Measurements from ENCODE around the gene MYO15B.

DNA sequence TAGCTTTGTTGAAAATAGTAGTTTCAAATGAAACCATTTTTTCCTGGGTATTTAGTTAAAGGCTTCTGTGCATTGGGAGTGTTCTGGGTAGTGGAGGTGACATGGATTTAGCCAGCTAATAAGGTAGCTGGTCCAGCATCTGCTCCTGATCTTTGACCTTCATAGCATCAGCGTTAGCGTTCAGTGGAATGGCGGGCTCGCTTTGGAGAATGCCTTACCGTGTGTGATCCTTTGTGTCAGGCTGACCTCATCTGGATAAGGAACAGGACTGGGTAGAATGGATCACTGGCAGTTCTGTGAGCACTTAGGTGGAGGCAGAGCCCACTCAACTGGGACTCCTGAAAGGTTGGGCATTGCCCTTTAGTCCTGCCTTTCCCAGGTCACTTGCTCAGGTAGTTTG lies 83.3 kb downstream of the MYO15B start:
- no peak for TF ChIP-seq POLR2A (IDR thresholded peaks at IDR 0.05; ENCODE audit: low read depth, low read length)
- TF ChIP-seq, protein P1, sequence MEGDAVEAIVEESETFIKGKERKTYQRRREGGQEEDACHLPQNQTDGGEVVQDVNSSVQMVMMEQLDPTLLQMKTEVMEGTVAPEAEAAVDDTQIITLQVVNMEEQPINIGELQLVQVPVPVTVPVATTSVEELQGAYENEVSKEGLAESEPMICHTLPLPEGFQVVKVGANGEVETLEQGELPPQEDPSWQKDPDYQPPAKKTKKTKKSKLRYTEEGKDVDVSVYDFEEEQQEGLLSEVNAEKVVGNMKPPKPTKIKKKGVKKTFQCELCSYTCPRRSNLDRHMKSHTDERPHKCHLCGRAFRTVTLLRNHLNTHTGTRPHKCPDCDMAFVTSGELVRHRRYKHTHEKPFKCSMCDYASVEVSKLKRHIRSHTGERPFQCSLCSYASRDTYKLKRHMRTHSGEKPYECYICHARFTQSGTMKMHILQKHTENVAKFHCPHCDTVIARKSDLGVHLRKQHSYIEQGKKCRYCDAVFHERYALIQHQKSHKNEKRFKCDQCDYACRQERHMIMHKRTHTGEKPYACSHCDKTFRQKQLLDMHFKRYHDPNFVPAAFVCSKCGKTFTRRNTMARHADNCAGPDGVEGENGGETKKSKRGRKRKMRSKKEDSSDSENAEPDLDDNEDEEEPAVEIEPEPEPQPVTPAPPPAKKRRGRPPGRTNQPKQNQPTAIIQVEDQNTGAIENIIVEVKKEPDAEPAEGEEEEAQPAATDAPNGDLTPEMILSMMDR (IDR thresholded peaks at IDR 0.05; ENCODE audit: extremely low read depth in 1 of 2, insufficient read depth in 1 of 2, low read depth in 1 of 2, low read length in 2 of 2), result no peak
- TF ChIP-seq GATA2 (IDR thresholded peaks at IDR 0.05; ENCODE audit: insufficient read depth, insufficient read length, low read depth, low read length), result no peak
- TF ChIP-seq EZH2 (IDR thresholded peaks at IDR 0.05; ENCODE audit: borderline replicate concordance, low read depth, low read length, severe bottlenecking), result no peak
